OCI-LY3 (cell line): ENCODE results near the gene MSI2.

Experiments used
- CTCF ChIP-seq: fragments of 200-600, 300-600 bp; sonication (generic); IDR thresholded peaks from 2 replicates; pipeline ENCODE4 v1.5.1; 2014; ENCODE audit warnings: antibody characterized with exemption, low read length, low read depth
- EZH2phosphoT487 ChIP-seq: fragments of 200-600 bp; shearing (Covaris generic); IDR thresholded peaks from 2 replicates; pipeline ENCODE4 v1.6.1; 2018; ENCODE audit warnings: antibody characterized with exemption, mixed run types, low read depth

- no peak for TF ChIP-seq CTCF
- TF ChIP-seq EZH2phosphoT487: no peak
Measured at GRCh38 chr17:57614742-57615141, 358.4 kb downstream of the MSI2 start.
